Lower leg skin (tissue), 4 donors: Measurements from ENCODE around the gene ERICH4. TPM values are rescaled to one million over a fixed set of nuclear protein-coding genes. Genes with fewer than 3 reads are reported as not detected.
"Not testable (repeated sequence)": the region's sequence is repeated elsewhere in the genome, so short reads cannot be mapped to it uniquely, and the experiment has no call there.

Experiments used
- DNase-seq, 2 donors: peaks; one replicate each; pipeline ENCODE4 v3.0.0-alpha.2; 2019; ENCODE audit warnings: low spot score in 2 of 2
- H3K4me3 ChIP-seq: fragments of 200-600 bp; sonication (generic); 2 replicates; pipeline ENCODE4 v1.5.1; 2017; ENCODE audit warnings: mild to moderate bottlenecking, low read depth; ENCODE audit not compliant: poor library complexity, severe bottlenecking
- POLR2A ChIP-seq, 2 donors: fragments of 450-650 bp; IDR thresholded peaks; one replicate each; pipeline ENCODE4 v1.6.1; 2016 to 2017; ENCODE audit warnings: antibody characterized with exemption in 2 of 2, mild to moderate bottlenecking in 1 of 2, moderate library complexity in 1 of 2
- WGBS, 2 donors: methylation state at CpG; one replicate each; pipeline ENCODE4 v1.1.5; 2018; 5-methylcytosine and 5-hydroxymethylcytosine counted together
- intact Hi-C: fragments of 100-400 bp; cut with DNase I; formaldehyde crosslinking; loops from one replicate; pipeline ENCODE4 v1.15.0; 2023; ENCODE audit warnings: low total_unique reads
- total RNA-seq, 4 donors: library from RNA; depleted of rRNA; stranded (reverse); fragments of >200 nt; gene quantifications; one replicate each; pipeline ENCODE4 v1.1.0, GENCODE V29; 2016
- TF ChIP-seq, protein P1 (sequence below), 3 donors: fragments of 450-650 bp; IDR thresholded peaks; one replicate each; pipeline ENCODE4 v1.5.1; 2016; ENCODE audit warnings: antibody characterized with exemption in 3 of 3, mild to moderate bottlenecking in 3 of 3, moderate library complexity in 2 of 3

ERICH4 gene
- total RNA-seq, 4 donors from 2014 or later = not detected

DNA sequence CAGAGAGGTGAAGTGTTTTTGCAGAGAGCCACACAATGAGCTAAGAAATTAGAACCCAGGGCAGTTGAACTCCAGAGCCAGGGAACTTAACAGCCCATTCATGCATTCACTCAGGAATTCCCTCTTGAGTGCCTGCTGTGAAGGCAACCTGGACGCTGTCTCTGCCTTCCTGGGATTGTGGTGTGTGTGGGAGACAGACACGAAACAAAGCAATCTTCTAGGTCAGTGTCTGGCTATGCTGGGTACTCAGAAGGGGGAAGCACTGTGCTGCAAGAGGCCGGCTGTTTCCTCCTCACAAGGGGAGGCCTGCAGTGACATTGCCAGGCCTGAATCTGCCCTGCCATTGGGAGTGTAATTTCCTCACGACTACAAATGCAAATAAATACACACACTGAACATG is 35.7 kb upstream of the ERICH4 start:
- intact Hi-C loops = no loop called here
- DNase-seq = no peak
- TF ChIP-seq POLR2A (IDR thresholded peaks at IDR 0.05) = no peak
- TF ChIP-seq, protein P1, sequence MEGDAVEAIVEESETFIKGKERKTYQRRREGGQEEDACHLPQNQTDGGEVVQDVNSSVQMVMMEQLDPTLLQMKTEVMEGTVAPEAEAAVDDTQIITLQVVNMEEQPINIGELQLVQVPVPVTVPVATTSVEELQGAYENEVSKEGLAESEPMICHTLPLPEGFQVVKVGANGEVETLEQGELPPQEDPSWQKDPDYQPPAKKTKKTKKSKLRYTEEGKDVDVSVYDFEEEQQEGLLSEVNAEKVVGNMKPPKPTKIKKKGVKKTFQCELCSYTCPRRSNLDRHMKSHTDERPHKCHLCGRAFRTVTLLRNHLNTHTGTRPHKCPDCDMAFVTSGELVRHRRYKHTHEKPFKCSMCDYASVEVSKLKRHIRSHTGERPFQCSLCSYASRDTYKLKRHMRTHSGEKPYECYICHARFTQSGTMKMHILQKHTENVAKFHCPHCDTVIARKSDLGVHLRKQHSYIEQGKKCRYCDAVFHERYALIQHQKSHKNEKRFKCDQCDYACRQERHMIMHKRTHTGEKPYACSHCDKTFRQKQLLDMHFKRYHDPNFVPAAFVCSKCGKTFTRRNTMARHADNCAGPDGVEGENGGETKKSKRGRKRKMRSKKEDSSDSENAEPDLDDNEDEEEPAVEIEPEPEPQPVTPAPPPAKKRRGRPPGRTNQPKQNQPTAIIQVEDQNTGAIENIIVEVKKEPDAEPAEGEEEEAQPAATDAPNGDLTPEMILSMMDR (IDR thresholded peaks at IDR 0.05) = no peak
- H3K4me3 ChIP-seq = no peak overlapping the region
- WGBS, 2 donors = 60 to 86% methylated on average over 4 of the region's 4 CpGs

DNA sequence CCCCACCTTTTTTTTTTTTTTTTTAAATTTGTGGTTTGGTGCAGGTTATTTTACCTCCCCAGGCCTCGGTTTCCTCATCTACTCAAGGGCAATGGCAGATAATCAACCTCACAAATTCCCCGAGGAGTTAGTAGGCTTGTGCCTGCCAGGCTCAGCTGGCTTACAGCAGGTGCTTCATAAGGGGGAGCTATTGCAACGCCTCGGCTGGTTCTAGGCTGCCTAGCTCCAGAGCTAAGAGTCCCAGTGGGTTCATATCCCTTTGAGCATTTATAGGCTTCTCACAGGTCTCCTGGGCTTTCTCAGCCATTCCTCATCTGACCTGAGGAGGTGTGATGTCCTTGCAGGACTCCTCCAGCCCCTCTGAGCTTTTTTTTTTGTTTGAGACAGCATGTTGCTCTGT is 34.7 kb upstream of the ERICH4 start:
- no peak overlapping the region for H3K4me3 ChIP-seq
- no peak for DNase-seq
- 72 to 79% methylated on average over 4 of the region's 4 CpGs for WGBS, 2 donors
- TF ChIP-seq, protein P1 (IDR thresholded peaks at IDR 0.05) = no peak
- no peak for TF ChIP-seq POLR2A (IDR thresholded peaks at IDR 0.05)
- intact Hi-C loops = no loop called here

- H3K4me3 ChIP-seq, DNase-seq, intact Hi-C loops: not testable (repeated sequence)
- 95 to 98% methylated on average over 5 of the region's 5 CpGs for WGBS, 2 donors
These were observed 34.1 kb upstream of the ERICH4 start for GRCh38 chr19:41408846-41409245.

- no peak for TF ChIP-seq POLR2A (IDR thresholded peaks at IDR 0.05)
- TF ChIP-seq, protein P1 (IDR thresholded peaks at IDR 0.05) = no peak
- 64 to 76% methylated on average over 4 of the region's 4 CpGs for whole genome bisulfite sequencing, 2 donors
- intact Hi-C loops = no loop called here
- no peak for DNase-seq
- no peak overlapping the region for H3K4me3 ChIP-seq
These were observed 33.7 kb upstream of the ERICH4 start for GRCh38 chr19:41409288-41409687.

DNA sequence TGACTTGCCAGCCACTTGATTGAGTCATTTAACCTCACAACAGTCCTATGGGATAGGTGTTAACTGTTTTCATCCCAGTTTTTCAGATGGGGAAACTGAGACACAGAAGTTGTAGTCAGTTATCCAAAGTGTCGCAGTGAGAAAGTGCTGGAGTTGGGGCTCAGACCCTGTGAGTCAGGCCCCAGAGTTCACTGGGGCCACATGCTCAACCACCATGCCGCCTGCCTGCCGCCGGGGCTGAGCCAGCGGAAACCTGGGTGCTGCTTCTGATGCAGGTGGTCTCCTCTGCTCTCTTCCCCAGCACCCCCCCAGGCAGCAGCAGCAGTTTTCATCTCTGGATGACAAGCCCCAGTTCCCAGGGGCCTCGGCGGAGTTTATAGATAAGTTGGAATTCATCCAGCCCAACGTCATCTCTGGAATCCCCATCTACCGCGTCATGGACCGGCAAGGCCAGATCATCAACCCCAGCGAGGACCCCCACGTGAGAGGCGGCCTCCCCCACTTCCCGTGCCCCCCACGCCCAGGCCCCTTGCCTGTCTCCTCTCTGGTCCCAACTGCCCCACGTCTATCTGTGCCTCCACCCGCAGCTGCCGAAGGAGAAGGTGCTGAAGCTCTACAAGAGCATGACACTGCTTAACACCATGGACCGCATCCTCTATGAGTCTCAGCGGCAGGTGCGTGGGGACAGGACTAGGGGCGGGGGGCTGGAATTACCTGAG is 32.5 kb upstream of the ERICH4 start:
- WGBS, 2 donors = 81 to 90% methylated on average over 23 of the region's 23 CpGs
- DNase-seq = no peak
- TF ChIP-seq, protein P1 (IDR thresholded peaks at IDR 0.05) = no peak
- TF ChIP-seq POLR2A (IDR thresholded peaks at IDR 0.05) = no peak
- no peak overlapping the region for H3K4me3 ChIP-seq
- intact Hi-C loops = no loop called here

DNA sequence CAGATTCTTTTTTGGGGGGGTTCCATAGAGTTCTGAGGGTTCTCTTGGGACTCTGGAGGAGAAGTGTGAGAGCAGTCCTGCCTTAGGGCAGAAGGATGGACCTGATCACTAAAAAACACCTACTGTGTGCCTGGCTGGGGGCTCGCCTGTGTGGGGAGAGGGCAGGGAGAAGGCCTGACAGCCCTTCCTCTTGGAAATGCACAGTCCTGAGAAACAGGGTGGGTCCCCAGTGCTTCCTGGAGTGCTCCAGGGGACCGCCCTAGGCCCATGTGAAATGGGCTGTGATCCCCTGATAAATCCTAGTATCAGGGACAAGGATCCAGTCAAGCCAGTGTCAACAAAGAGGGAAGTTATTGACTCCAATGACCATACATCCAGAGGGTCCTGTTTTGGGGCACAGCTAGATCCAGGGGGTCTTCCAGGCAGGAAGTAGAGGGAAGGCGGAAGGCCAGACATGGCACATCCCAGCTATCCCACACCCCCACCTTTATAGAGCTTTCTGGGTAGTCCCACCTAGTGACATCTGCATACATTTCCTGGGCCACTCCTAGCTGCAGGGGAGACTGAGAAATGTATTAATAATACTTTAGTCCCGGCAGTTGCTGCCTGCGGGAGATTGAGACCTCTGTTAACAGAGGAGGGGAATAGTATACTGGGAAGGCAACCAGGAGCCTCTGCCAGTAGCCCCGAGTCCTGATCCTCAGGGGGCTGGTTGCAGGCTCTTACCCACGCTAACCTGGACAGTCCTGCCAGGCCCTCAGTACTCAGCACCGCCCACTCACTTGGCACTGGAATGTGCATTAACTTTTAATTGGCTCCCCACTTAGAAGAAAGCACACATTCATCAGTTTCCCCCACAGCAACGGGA is 31.6 kb upstream of the ERICH4 start:
- no peak for DNase-seq
- 57 to 67% methylated on average over 9 of the region's 9 CpGs for WGBS, 2 donors
- TF ChIP-seq POLR2A (IDR thresholded peaks at IDR 0.05) = no peak
- TF ChIP-seq, protein P1 (IDR thresholded peaks at IDR 0.05) = no peak
- H3K4me3 ChIP-seq = no peak overlapping the region
- intact Hi-C loops = no loop called here
